Esophagus muscularis mucosa (tissue), 4 donors: ENCODE results near the gene FAM136A. TPM values are rescaled to one million over a fixed set of nuclear protein-coding genes. Genes with fewer than 3 reads are reported as not detected.

Experiments
- DNase-seq: peaks from one replicate; pipeline ENCODE4 v3.0.0-alpha.2; 2017; ENCODE audit errors: extremely low spot score
- H3K27ac ChIP-seq, 4 donors: fragments of 200-600 bp; sonication (generic); replicated peaks in 1 of 4; 1 replicate in 3 of 4; 2 replicates in 1 of 4; pipeline ENCODE4 v1.5.1; 2016 to 2019; ENCODE audit warnings: mild to moderate bottlenecking in 1 of 4
- H3K27me3 ChIP-seq, 4 donors: fragments of 200-600 bp; sonication (generic); one replicate each; pipeline versions ENCODE4 v1.5.1 to v1.6.0; 2016 to 2019
- H3K36me3 ChIP-seq, 4 donors: fragments of 200-600 bp; sonication (generic); one replicate each; pipeline ENCODE4 v1.5.1; 2016 to 2019
- H3K4me1 ChIP-seq, 4 donors: fragments of 200-600 bp; sonication (generic); one replicate each; pipeline ENCODE4 v1.5.1; 2016 to 2019
- H3K4me3 ChIP-seq, 4 donors: fragments of 200-600 bp; sonication (generic); 1 replicate in 2 of 4; 2 replicates in 2 of 4; pipeline ENCODE4 v1.5.1; 2016 to 2019; ENCODE audit warnings: mild to moderate bottlenecking in 4 of 4, moderate library complexity in 1 of 4
- H3K9me3 ChIP-seq, 4 donors: fragments of 200-600 bp; sonication (generic); 1 replicate in 3 of 4; 2 replicates in 1 of 4; pipeline ENCODE4 v1.5.1; 2016 to 2019
- CTCF ChIP-seq, 3 experiments: fragments of 200-600 bp in 2 of 3; fragments of 450-650 bp in 1 of 3; sonication (generic) in 2 of 3; IDR thresholded peaks; one replicate each; pipeline ENCODE4 v1.5.1; 2017 to 2019; ENCODE audit warnings: antibody characterized with exemption in 3 of 3, mild to moderate bottlenecking in 2 of 3, moderate library complexity in 1 of 3
- EP300 ChIP-seq: sonication (generic); formaldehyde crosslinking; IDR thresholded peaks from one replicate; pipeline ENCODE4 v1.6.1; 2017; ENCODE audit warnings: antibody characterized with exemption
- POLR2A ChIP-seq: fragments of 450-650 bp; IDR thresholded peaks from one replicate; pipeline ENCODE4 v1.6.1; 2017; ENCODE audit warnings: antibody characterized with exemption, moderate library complexity, mild to moderate bottlenecking, low read depth
- POLR2AphosphoS5 ChIP-seq, 2 donors: sonication (generic); formaldehyde crosslinking; IDR thresholded peaks; one replicate each; pipeline ENCODE4 v1.6.1; 2017; ENCODE audit warnings: antibody characterized with exemption in 2 of 2
- WGBS: methylation state at CpG from one replicate; pipeline ENCODE4 v1.1.5; 2018; 5-methylcytosine and 5-hydroxymethylcytosine counted together
- intact Hi-C: fragments of 100-400 bp; cut with DNase I; formaldehyde crosslinking; loops from one replicate; pipeline ENCODE4 v1.15.1; 2023
- total RNA-seq, 4 donors: library from RNA; depleted of rRNA; stranded (reverse); fragments of >200 nt; gene quantifications; one replicate each; pipeline versions ENCODE4 v1.1.0 to v1.2.1, GENCODE V29; 2016

FAM136A gene
- total RNA-seq, 4 donors from 2014 or later, result 19.4 to 29.4 (median 23.7) TPM

DNA sequence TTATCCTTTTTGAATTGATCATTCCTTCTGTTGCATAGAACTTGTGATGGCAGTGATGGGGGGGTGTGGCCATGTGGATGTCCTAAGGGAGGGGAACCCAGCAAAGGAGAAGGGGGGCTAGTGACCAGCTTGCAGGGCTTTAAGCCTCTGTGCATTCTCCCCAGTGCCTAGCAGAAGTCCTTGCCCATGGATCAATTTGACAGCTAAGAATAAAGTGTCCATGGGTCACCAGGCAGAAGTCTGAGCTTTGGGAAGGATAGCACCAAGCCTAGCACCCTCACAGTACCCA lies 39.6 kb upstream of the FAM136A start:
- no peaks in the 10 kb centered on the region for H3K36me3 ChIP-seq
- peaks cover 0 to 18% (median 0%) of the 10 kb centered on the region in 4 donors for H3K27me3 ChIP-seq
- intact Hi-C loops, result loop anchor here (10.0 kb wide), 1 partner anchor 273 kb away; no protein-coding TSS in a partner anchor
- TF ChIP-seq CTCF (IDR thresholded peaks at IDR 0.05) (no peak), EP300 (no peak), POLR2AphosphoS5 (IDR thresholded peaks at IDR 0.05) (no peak), POLR2A (no peak)
- no peaks in the 10 kb centered on the region for H3K9me3 ChIP-seq
- no peaks in the 10 kb centered on the region for H3K4me1 ChIP-seq
- H3K4me3 ChIP-seq, result no peak overlapping the region
- no peak for DNase-seq
- no peak overlapping the region for H3K27ac ChIP-seq

- Histone ChIP-seq H3K27ac (no peak overlapping the region), H3K27me3 (peaks cover 0 to 18% (median 0%) of the 10 kb centered on the region in 4 donors), H3K36me3 (no peaks in the 10 kb centered on the region), H3K9me3 (no peaks in the 10 kb centered on the region), H3K4me3 (no peak overlapping the region), H3K4me1 (no peaks in the 10 kb centered on the region)
- intact Hi-C loops, result loop anchor here (10.0 kb wide), 1 partner anchor 274 kb away; no protein-coding TSS in a partner anchor
- peak; percentile 43 to 69 (median 44) for TF ChIP-seq CTCF (IDR thresholded peaks at IDR 0.05)
- TF ChIP-seq POLR2AphosphoS5 (IDR thresholded peaks at IDR 0.05), result no peak
- WGBS, result 13% methylated on average over 7 of the region's 7 CpGs
- DNase-seq, result no peak
Observed at GRCh38 chr2:70340761-70341476, 39.1 kb upstream of the FAM136A start.

DNA sequence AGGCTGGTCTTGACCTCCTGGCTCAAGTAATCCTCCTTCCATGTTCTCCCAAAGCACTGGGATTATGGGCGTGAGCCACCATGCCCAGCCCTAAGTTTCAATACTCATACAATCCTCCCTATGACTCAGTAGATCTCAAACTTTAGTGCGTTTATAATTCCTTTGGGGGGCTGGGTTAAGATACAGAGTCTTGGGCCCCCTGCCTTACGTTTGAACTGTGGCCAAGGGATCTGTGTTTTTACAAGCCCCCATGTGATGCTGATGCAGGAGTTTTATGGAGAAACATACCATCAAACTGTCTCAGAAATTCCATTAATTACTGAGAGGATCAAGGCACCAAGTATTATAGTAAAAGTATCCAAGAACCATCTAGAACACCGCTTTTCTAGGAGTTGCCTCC lies 38.2 kb upstream of the FAM136A start:
- no peak overlapping the region for H3K27ac ChIP-seq
- intact Hi-C loops, result loop anchor here (10.0 kb wide), 1 partner anchor 275 kb away; no protein-coding TSS in a partner anchor

GRCh38 chr2:70336552-70336951 lies 34.7 kb upstream of the FAM136A start:
- H3K27ac ChIP-seq, result no peak overlapping the region
- no peak overlapping the region for H3K4me3 ChIP-seq
- 78% methylated on average over 4 of the region's 4 CpGs for WGBS
- H3K36me3 ChIP-seq, result no peaks in the 10 kb centered on the region
- DNase-seq, result no peak
- no peaks in the 10 kb centered on the region for H3K9me3 ChIP-seq
- H3K27me3 ChIP-seq, result peaks cover 0 to 3% (median 0%) of the 10 kb centered on the region in 4 donors
- H3K4me1 ChIP-seq, result no peaks in the 10 kb centered on the region
- TF ChIP-seq POLR2A (no peak), CTCF (IDR thresholded peaks at IDR 0.05) (no peak), POLR2AphosphoS5 (IDR thresholded peaks at IDR 0.05) (no peak), EP300 (no peak)
- intact Hi-C loops, result loop anchor here (5.0 kb wide), 1 partner anchor 446 kb away; no protein-coding TSS in a partner anchor

More for the DNA sequence above, 38.2 kb upstream of the FAM136A start:
- H3K27me3 ChIP-seq, result peaks cover 0 to 12% (median 0%) of the 10 kb centered on the region in 4 donors
- 72% methylated on average over 4 of the region's 4 CpGs for WGBS
- TF ChIP-seq POLR2A, result no peak
- TF ChIP-seq CTCF (IDR thresholded peaks at IDR 0.05), result no peak
- TF ChIP-seq EP300, result no peak
- TF ChIP-seq POLR2AphosphoS5 (IDR thresholded peaks at IDR 0.05), result no peak
- H3K4me3 ChIP-seq, result no peak overlapping the region
- DNase-seq, result no peak
- H3K9me3 ChIP-seq, result no peaks in the 10 kb centered on the region
- H3K4me1 ChIP-seq, result no peaks in the 10 kb centered on the region
- H3K36me3 ChIP-seq, result no peaks in the 10 kb centered on the region

DNA sequence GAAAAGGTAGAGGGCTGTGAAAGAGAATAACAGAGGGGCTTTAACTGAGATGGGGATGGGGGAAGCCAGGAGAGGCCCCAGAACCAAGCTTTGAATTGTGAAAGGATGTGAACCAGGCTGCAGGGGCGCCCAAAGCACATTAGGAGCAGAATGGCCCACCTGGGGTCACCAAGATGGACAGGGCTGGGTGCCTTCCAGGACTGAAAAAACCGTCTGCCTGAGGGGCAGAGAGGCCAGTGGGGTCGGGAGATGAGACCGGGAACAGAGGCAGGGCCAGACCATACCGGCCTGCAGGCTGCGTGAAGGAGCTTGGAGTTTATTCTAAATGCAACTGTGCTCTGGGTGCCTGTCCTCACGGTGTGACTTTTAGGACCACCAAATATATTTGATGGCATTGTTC lies 29.1 kb upstream of the FAM136A start:
- intact Hi-C loops, result no loop called here
- no peaks in the 10 kb centered on the region for H3K4me1 ChIP-seq
- DNase-seq, result no peak
- WGBS, result 79% methylated on average over 7 of the region's 7 CpGs
- H3K27ac ChIP-seq, result no peak overlapping the region
- H3K4me3 ChIP-seq, result no peak overlapping the region
- H3K36me3 ChIP-seq, result no peaks in the 10 kb centered on the region
- H3K27me3 ChIP-seq, result no peaks in the 10 kb centered on the region
- no peaks in the 10 kb centered on the region for H3K9me3 ChIP-seq
- no peak for TF ChIP-seq EP300
- no peak for TF ChIP-seq CTCF (IDR thresholded peaks at IDR 0.05)
- TF ChIP-seq POLR2AphosphoS5 (IDR thresholded peaks at IDR 0.05), result no peak
